GM19240 (cell line): ENCODE results near the gene KLRD1.
"Not testable (repeated sequence)": the region's sequence is repeated elsewhere in the genome, so short reads cannot be mapped to it uniquely, and the experiment has no call there.

Experiments used
- DNase-seq: peaks from one replicate; pipeline ENCODE4 v3.0.0; 2011; ENCODE audit warnings: low spot score; ENCODE audit not compliant: insufficient read length

The KLRD1 gene

GRCh38 chr12:10338470-10338869, 30.8 kb downstream of the KLRD1 start:
- DNase-seq, result not testable (repeated sequence)

DNA sequence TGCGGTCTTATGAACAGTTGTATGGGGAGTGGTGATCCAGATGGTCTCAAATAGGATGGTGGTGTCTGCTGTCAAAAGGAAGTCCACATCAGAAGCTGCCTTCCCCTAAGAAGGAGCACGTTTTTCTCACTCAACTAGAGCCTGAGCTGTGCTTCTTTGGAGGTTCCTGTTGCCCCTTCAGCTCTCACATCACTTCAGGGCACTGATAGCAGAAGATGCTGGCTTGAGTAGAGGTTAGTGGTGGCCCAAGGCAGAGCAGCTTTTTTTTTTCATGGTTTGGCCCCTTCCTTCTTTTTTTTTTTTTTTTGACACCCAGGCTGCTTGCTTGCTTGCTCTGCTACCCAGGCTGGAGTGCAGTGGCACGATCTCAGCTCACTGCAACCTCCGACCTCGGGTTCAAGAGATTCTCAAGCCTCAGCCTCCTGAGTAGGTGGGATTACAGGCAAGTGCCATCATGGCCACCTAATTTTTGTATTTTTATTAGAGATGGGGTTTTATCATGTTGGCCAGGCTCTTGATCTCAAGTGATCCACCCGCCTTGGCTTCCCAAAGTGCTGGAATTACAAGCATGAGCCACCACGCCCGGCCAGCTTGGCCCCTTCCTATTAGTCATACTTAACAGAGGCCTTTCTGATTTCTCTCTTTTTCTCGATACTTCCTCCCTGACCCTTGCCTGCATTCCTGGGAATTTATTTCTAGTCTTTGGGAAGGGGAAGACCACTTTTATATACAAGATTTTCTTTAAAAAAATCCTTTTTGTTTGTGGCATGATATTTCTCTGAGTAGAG, 31.6 kb downstream of the KLRD1 start:
- DNase-seq, result no peak

DNA sequence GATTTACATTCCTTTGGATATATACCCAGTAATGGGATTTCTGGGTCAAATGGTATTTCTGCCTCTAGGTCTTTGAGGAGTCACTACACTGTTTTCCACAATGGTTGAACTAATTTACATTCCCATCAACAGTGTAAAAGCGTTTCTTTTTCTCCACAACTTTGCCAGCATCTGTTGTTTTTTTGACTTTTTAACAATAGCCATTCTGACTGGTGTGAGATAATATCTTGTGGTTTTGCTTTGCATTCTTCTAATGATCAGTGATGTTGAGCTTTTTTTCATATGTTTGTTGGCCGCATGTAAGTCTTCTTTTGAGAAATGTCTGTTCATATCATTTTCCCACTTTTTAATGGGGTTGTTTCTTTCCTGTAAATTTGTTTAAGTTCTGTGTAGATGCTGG, 33.3 kb downstream of the KLRD1 start:
- DNase-seq, result not testable (repeated sequence)

DNA sequence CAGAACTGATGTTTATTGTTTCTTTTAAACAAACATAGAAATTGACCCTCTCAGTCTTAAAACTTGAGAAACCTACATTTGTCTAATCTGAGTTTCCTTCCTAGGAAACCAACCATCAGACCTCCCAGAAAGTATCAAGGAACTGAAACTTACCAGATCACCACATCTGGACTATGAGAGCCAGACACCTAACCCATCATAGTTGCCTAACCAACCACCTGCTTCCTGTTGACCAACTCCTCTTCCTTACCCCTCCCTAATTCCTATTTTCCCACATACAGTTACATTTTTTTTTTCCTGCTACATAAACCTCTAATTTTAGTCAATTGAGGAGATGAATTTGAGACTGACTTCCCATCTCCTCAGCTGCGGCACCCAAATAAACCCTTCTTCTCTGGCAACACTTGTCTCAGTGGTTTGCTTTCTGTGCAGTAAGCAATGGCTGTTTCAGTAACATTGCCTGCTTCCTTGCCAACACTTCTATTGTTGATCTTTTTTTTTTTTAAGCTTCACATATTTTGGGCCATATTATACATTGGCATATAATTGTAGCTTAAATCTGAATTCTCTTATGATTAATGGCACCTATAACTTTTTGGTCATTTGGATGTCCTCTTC, 34.3 kb downstream of the KLRD1 start:
- no peak for DNase-seq

GRCh38 chr12:10351457-10351856, 43.8 kb downstream of the KLRD1 start:
- not testable (repeated sequence) for DNase-seq

DNA sequence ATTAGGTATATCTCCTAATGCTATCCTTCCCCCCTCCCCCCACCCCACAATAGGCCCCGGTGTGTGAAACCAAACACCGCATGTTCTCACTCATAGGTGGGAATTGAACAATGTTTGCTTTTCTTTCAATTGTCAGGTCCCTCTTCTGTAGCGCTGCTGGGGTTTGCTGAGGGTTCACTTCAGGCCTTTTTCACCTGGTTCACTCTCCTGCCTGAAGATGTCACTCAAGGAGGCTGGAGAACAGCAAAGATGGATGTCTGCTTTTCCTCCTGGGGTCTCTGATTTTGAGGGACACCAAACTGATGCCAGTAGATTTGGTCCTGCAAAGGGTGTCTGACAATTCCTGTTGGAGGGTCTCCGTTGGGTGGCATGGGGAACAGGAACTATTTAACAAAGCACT, 46.4 kb downstream of the KLRD1 start:
- DNase-seq, result no peak

GRCh38 chr12:10354502-10354901, 46.8 kb downstream of the KLRD1 start:
- no peak for DNase-seq

DNA sequence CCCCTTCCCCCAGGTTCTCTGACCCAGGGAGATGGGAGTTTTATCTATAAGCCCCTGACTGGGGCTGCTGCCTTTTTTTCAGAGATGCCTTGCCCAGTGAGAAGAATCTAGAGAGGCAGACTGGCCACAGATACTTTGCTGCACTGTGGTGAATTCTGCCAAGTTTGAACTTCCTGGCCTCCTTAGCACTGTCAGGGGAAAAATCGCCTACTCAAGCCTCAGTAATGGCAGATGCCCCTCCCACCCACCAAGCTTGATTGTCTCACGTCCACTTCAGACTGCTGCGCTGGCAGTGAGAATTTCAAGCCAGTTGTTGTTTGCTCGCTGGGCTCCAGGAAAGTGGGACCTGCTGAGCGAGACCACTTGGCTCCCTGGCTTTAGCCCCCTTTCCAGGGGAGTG, 50.5 kb downstream of the KLRD1 start:
- no peak for DNase-seq

- DNase-seq, result no peak
These were observed 51.3 kb downstream of the KLRD1 start for GRCh38 chr12:10358969-10359368.

DNA sequence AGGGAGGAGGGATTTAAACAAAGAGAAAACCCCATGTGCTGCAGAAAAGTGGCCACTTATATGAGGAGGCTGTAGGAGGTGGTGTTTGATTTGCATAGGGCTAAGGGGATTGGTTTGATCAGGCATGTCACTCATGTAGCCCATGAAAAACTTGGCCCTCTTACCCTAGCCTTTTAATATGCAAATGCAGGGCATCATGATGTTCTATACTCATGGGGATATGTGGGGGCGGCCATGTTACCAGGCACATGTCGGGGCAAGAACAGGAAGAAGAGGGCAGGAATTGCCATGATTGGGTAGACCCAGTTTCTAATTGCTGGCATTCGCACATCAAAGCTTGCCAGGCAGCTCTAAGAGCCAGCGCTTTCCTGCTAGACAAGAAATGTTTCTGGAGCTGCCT, 53.4 kb downstream of the KLRD1 start:
- no peak for DNase-seq

- DNase-seq, result no peak
These were observed 54.0 kb downstream of the KLRD1 start for GRCh38 chr12:10361622-10362021.

DNA sequence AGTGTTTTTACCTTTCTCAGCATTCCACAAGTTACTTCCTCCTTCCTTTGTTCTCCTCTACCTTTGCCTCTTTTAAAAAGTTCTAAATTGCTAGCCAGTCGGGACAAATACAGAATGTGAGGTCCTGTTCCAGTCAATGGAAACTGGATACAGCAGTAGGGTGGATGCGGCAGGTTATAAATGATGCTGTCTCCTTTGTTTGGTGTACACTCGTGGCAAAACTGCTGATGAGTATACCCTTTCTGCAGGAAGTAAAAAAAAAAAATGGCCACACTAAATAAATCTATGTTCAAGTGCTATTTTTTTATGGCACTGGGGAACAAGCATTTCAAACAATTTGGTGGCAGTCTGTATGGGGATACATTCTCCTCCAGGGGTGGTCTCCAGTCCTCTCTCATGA, 54.7 kb downstream of the KLRD1 start:
- no peak for DNase-seq

GRCh38 chr12:10362828-10363657, 55.4 kb downstream of the KLRD1 start:
- DNase-seq, result no peak

- DNase-seq, result no peak
These were observed 55.9 kb downstream of the KLRD1 start for GRCh38 chr12:10363658-10363913.

- peak; percentile 14 for DNase-seq
These were observed 56.5 kb downstream of the KLRD1 start for GRCh38 chr12:10363914-10364814.

GRCh38 chr12:10364815-10365622, 57.3 kb downstream of the KLRD1 start:
- peak; percentile 19 for DNase-seq

DNA sequence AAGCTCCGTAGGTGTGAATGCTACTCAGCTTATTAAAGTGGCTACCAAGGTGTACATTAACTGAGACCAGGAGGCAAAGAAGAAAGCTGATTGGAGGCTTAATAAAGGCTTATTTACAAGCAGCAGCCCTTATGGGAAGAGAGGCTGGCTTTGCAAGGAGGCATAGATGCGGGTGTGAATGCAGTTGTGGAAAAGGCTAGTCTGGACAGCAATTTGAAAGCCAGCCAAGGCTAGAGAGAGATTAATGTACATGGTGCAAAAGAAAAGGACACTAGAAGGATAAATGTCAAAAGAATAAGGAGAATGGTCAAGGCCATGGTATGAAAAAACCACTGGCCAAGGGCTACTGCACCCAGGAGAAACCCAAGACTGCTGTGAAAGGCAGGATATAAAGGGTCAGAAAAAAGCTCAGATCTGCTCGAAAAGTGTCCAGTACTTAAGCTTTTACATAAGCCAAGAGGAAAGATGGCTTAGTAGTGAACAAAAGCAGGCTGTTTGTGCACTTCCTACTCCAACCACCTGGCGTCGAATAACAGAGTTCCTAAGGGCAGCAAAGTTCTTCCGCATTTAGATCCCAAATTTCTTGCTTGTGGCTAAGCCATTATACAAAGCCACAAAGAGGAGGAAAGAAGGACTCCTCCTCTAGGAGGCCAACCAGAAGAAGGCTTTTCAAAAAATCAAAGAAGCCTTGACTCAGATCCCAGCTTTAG, 58.2 kb downstream of the KLRD1 start:
- DNase-seq, result no peak

DNA sequence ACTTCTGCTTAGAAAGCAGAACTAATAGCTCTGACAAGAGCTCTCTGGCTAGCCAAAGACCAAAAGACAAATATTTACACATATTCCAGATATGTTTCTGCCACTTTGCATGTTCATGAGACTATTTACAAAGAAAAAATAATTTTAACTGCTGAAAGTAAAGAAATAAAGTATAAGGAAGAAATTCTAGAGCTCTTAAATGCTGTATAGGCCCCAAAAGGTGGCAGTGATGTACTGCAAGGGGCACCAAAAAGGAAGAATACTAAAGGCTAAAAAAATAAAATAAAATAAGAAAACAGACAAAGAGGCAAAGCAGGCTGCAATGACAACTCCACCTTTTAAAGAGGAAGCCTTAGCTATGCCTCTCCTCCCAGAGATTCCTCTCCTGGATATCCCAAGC, 59.2 kb downstream of the KLRD1 start:
- DNase-seq, result no peak

DNA sequence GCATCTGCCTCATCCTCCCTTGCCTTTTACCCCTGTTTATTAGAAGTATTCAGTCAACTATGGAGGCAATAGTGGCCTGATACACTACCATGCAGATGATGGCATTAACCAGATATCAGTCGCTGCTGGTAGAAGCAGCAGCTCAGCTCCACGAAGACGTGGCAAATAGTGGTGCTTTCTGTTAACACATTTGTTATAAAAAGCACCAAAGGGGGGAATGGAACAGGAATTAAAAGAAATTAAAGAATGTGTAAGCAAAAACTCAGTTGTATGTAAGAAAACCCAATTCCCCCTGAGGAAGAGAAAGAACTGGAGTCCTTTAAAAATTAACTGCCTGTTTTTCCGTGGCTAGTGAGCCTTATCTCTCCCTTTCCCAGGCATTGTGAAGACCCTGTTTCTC, 60.0 kb downstream of the KLRD1 start:
- DNase-seq, result not testable (repeated sequence)
